Uterus (tissue), 2 donors: ENCODE measurements around the gene SLC38A5.

Experiments used
- POLR2A ChIP-seq, 2 donors: fragments of 450-650 bp; IDR thresholded peaks; one replicate each; pipeline ENCODE4 v1.6.1; 2016; ENCODE audit warnings: antibody characterized with exemption in 2 of 2, mild to moderate bottlenecking in 1 of 2, moderate library complexity in 1 of 2
- TF ChIP-seq, protein P1 (sequence below), 4 experiments: fragments of 200-600 bp in 2 of 4; fragments of 450-650 bp in 2 of 4; sonication (generic) in 2 of 4; IDR thresholded peaks; one replicate each; pipeline ENCODE4 v1.5.1; 2016 to 2019; ENCODE audit warnings: antibody characterized with exemption in 4 of 4, mild to moderate bottlenecking in 2 of 4, moderate library complexity in 1 of 4

DNA sequence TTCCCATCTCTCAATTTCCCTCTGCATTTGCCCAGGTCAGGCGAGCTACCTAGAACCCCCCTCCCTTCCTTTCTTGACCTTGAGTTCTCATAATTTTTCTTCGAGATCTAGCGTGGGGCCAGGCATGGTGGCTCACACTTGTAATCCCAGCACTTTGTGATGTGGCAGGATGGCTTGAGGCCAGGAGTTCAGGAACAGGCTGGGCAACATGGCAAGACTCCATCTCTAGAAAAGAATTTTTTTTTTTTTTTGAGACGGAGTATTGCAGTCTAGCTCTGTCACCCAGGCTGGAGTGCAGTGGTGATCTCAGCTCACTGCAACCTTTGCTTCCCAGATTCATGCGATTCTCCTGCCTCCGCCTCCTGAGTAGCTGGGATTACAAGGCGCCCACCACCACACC is 34.2 kb upstream of the SLC38A5 start:
- TF ChIP-seq, protein P1, sequence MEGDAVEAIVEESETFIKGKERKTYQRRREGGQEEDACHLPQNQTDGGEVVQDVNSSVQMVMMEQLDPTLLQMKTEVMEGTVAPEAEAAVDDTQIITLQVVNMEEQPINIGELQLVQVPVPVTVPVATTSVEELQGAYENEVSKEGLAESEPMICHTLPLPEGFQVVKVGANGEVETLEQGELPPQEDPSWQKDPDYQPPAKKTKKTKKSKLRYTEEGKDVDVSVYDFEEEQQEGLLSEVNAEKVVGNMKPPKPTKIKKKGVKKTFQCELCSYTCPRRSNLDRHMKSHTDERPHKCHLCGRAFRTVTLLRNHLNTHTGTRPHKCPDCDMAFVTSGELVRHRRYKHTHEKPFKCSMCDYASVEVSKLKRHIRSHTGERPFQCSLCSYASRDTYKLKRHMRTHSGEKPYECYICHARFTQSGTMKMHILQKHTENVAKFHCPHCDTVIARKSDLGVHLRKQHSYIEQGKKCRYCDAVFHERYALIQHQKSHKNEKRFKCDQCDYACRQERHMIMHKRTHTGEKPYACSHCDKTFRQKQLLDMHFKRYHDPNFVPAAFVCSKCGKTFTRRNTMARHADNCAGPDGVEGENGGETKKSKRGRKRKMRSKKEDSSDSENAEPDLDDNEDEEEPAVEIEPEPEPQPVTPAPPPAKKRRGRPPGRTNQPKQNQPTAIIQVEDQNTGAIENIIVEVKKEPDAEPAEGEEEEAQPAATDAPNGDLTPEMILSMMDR (IDR thresholded peaks at IDR 0.05), result no peak
- no peak for TF ChIP-seq POLR2A (IDR thresholded peaks at IDR 0.05)
